Endothelial cell of umbilical vein (primary cell): ENCODE results near the gene WDR18. TPM values are rescaled to one million over a fixed set of nuclear protein-coding genes. Genes with fewer than 3 reads are reported as not detected.

ENCODE experiments used
- BruUV-seq: library from RNA; stranded (reverse); fragments of 400-500 nt; replicated peaks from 2 replicates; lab custom pipeline; 2021; lab: Mats Ljungman, UMichigan
- CTCF ChIA-PET: fragments of 300-600, 350-600 bp; sonication (Branson Sonifier 250); formaldehyde crosslinking; loops from one replicate; lab custom pipeline; 2021; ENCODE audit warnings: antibody characterized with exemption, inconsistent platforms; lab: Charles Lee
- POLR2A ChIA-PET: fragments of 300-600, 350-600 bp; sonication (Branson Sonifier 250); formaldehyde crosslinking; loops from one replicate; lab custom pipeline; 2021; ENCODE audit warnings: antibody characterized with exemption, inconsistent platforms; lab: Charles Lee
- DNase-seq: peaks from one replicate; pipeline ENCODE4 v3.0.0-alpha.2; 2011; ENCODE audit warnings: low read depth, low spot score
- FAIRE-seq: peaks from 2 replicates; lab custom pipeline; 2011; peaks lifted over from hg19 to GRCh38; lab: Jason Lieb, UNC
- H2AFZ ChIP-seq: 2 replicates; pipeline ENCODE4 v1.6.0; 2012; ENCODE audit warnings: low read depth, low read length, control low read depth, inconsistent platforms
- H3K27ac ChIP-seq: 2 replicates; pipeline ENCODE4 v1.5.1; 2011; ENCODE audit warnings: low read depth, mild to moderate bottlenecking, control low read depth, low read length, moderate library complexity; ENCODE audit not compliant: insufficient read depth
- H3K27me3 ChIP-seq, 2 experiments: 2 replicates each; pipeline versions ENCODE4 v1.6.0 to v1.6.1; 2011; ENCODE audit warnings: low read length in 2 of 2, mixed read lengths in 1 of 2; ENCODE audit not compliant: control insufficient read depth in 2 of 2, insufficient read depth in 2 of 2
- H3K36me3 ChIP-seq, 2 experiments: 2 replicates in 1 of 2; 3 replicates in 1 of 2; pipeline ENCODE4 v1.5.1; 2011; ENCODE audit warnings: low read length in 2 of 2, mild to moderate bottlenecking in 1 of 2, moderate library complexity in 1 of 2; ENCODE audit not compliant: control insufficient read depth in 2 of 2, insufficient read depth in 2 of 2; ENCODE audit errors: extremely low read depth in 1 of 2
- H3K4me1 ChIP-seq: 3 replicates; pipeline ENCODE4 v1.5.1; 2011; ENCODE audit warnings: mild to moderate bottlenecking, low read length; ENCODE audit not compliant: control insufficient read depth, insufficient read depth; ENCODE audit errors: extremely low read depth
- H3K4me2 ChIP-seq: 2 replicates; pipeline ENCODE4 v1.6.1; 2011; ENCODE audit warnings: low read length, control low read depth, mixed read lengths; ENCODE audit not compliant: insufficient read depth
- H3K4me3 ChIP-seq, 3 experiments: fragments of 200-600 bp in 1 of 3; sonication (generic), shearing (Covaris generic) in 1 of 3; replicated peaks in 1 of 3; 2 replicates each; pipeline ENCODE4 v1.5.1; 2011 to 2016; ENCODE audit warnings: control low read depth in 3 of 3, low read length in 3 of 3, mild to moderate bottlenecking in 2 of 3, inconsistent platforms in 1 of 3, low read depth in 1 of 3, moderate library complexity in 1 of 3; ENCODE audit not compliant: insufficient read depth in 1 of 3
- H3K79me2 ChIP-seq: 2 replicates; pipeline ENCODE4 v1.6.0; 2012; ENCODE audit warnings: low read length, inconsistent platforms; ENCODE audit not compliant: control insufficient read depth, insufficient read depth
- H3K9ac ChIP-seq: replicated peaks from 2 replicates; pipeline ENCODE3; 2011; ENCODE audit warnings: low read length, control low read depth; ENCODE audit not compliant: insufficient read depth; ENCODE audit errors: extremely low read depth
- H3K9me1 ChIP-seq: replicated peaks from 3 replicates; pipeline ENCODE4 v1.6.0; 2011; ENCODE audit warnings: mild to moderate bottlenecking, low read length; ENCODE audit not compliant: control insufficient read depth, insufficient read depth; ENCODE audit errors: extremely low read depth
- H3K9me3 ChIP-seq: replicated peaks from 2 replicates; pipeline ENCODE4 v1.5.1; 2012; ENCODE audit warnings: low read length, inconsistent platforms; ENCODE audit not compliant: control insufficient read depth, insufficient read depth
- H4K20me1 ChIP-seq: replicated peaks from 2 replicates; pipeline ENCODE3; 2011; ENCODE audit warnings: mild to moderate bottlenecking, low read length; ENCODE audit not compliant: control insufficient read depth, insufficient read depth; ENCODE audit errors: extremely low read depth
- CTCF ChIP-seq, 2 donors: IDR thresholded peaks; 1 replicate in 1 of 2; 2 replicates in 1 of 2; pipeline ENCODE4 v1.5.1; 2011; ENCODE audit warnings: low read length in 2 of 2, mild to moderate bottlenecking in 2 of 2, moderate library complexity in 2 of 2, control low read depth in 1 of 2, inconsistent platforms in 1 of 2, low read depth in 1 of 2; ENCODE audit not compliant: insufficient read depth in 1 of 2; ENCODE audit errors: extremely low read depth in 1 of 2
- EZH2 ChIP-seq: IDR thresholded peaks from 2 replicates; pipeline ENCODE4 v1.6.1; 2012; ENCODE audit warnings: borderline replicate concordance, low read depth, mild to moderate bottlenecking, moderate library complexity, low read length, inconsistent platforms; ENCODE audit not compliant: severe bottlenecking
- FOS ChIP-seq: IDR thresholded peaks from 2 replicates; pipeline ENCODE4 v1.6.1; 2011; ENCODE audit warnings: mild to moderate bottlenecking, low read length, moderate library complexity, borderline replicate concordance; ENCODE audit not compliant: insufficient read depth
- JUN ChIP-seq: IDR thresholded peaks from 2 replicates; pipeline ENCODE4 v1.6.1; 2011; ENCODE audit warnings: borderline replicate concordance, low read depth; ENCODE audit not compliant: insufficient read length, insufficient read depth
- MYC ChIP-seq: IDR thresholded peaks from one replicate; pipeline ENCODE4 v1.6.1; 2011; ENCODE audit warnings: mild to moderate bottlenecking, low read depth, low read length
- dilution Hi-C: fragments of 300-500 bp; cut with MboI; formaldehyde crosslinking; loops from one replicate; pipeline ENCODE4 v1.15.0; 2019; ENCODE audit warnings: low sequenced_read_pairs; ENCODE audit not compliant: extremely low pct_ligation_motif_present
- intact Hi-C: fragments of 100-400 bp; cut with micrococcal nuclease; formaldehyde crosslinking; loops from one replicate; pipeline ENCODE4 v1.10.0; 2022
- polyA plus RNA-seq, 4 experiments: library from polyadenylated mRNA; depleted of rRNA in 3 of 4; stranded (reverse) in 3 of 4; unstranded in 1 of 4; fragments of >200 nt; gene quantifications; 2 replicates each; pipeline versions ENCODE4 v1.2.1 to v1.2.3, GENCODE V29; 2011 to 2012; ENCODE audit warnings: missing spikeins in 1 of 4
- total RNA-seq: library from RNA; stranded (reverse); gene quantifications from 2 replicates; pipeline ENCODE4 v1.2.3, GENCODE V29; 2021
- TF ChIP-seq, protein P1 (sequence below): IDR thresholded peaks from 2 replicates; pipeline ENCODE4 v1.6.1; 2011; ENCODE audit not compliant: insufficient read depth, insufficient read length

Gene WDR18
- total and polyA plus RNA-seq, 2 donors (not counting 3 experiments of a cell fraction or from before 2014, with no cell fraction given): 54.8 to 102 TPM

- no peak overlapping the region for H2AFZ ChIP-seq
- H3K4me3 ChIP-seq: no peak overlapping the region
- H3K27ac ChIP-seq: no peak overlapping the region
- no TSS peak for BruUV-seq
- no peak overlapping the region for H3K9ac ChIP-seq
- H3K79me2 ChIP-seq: no peaks in the 10 kb centered on the region
- ChIA-PET CTCF (interaction anchor here (0.7 kb wide), 1 partner anchor 14 kb away, joined by 3 read pairs; no protein-coding TSS in a partner anchor), POLR2A (no interaction called here)
- no peak for FAIRE-seq
- no peak for DNase-seq
- peaks cover 0 to 10% of the 10 kb centered on the region in 2 experiments for H3K36me3 ChIP-seq
- no peaks in the 10 kb centered on the region for H3K9me3 ChIP-seq
- peak; percentile 44 to 51 for TF ChIP-seq CTCF (IDR thresholded peaks at IDR 0.05; ENCODE audit: extremely low read depth in 1 of 2, insufficient read depth in 1 of 2, low read depth in 1 of 2, low read length in 2 of 2)
- no peak for TF ChIP-seq EZH2
- TF ChIP-seq, protein P1, sequence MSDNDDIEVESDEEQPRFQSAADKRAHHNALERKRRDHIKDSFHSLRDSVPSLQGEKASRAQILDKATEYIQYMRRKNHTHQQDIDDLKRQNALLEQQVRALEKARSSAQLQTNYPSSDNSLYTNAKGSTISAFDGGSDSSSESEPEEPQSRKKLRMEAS: no peak
- no peak for TF ChIP-seq FOS
- no peaks in the 10 kb centered on the region for H3K4me1 ChIP-seq
- H3K27me3 ChIP-seq: no peaks in the 10 kb centered on the region
- no peak overlapping the region for H3K4me2 ChIP-seq
- intact Hi-C loops: no loop called here
- no peaks in the 10 kb centered on the region for H3K9me1 ChIP-seq
- H4K20me1 ChIP-seq: no peaks in the 10 kb centered on the region
- dilution Hi-C loops: no loop called here
Observed at GRCh38 chr19:970695-971094, 13.4 kb upstream of the WDR18 start.

GRCh38 chr19:971795-972194 lies 12.3 kb upstream of the WDR18 start:
- intact Hi-C loops (no loop called here), dilution Hi-C loops (no loop called here)
- Histone ChIP-seq H3K27ac (no peak overlapping the region), H3K9ac (no peak overlapping the region), H4K20me1 (no peaks in the 10 kb centered on the region), H3K79me2 (no peaks in the 10 kb centered on the region), H2AFZ (no peak overlapping the region), H3K4me2 (no peak overlapping the region), H3K4me1 (no peaks in the 10 kb centered on the region), H3K9me3 (no peaks in the 10 kb centered on the region), H3K27me3 (no peaks in the 10 kb centered on the region), H3K4me3 (no peak overlapping the region), H3K36me3 (peaks cover 0 to 6% of the 10 kb centered on the region in 2 experiments), H3K9me1 (no peaks in the 10 kb centered on the region)
- TF ChIP-seq JUN (no peak), FOS (no peak), MYC (no peak)
- POLR2A ChIA-PET: no interaction called here
- FAIRE-seq: no peak
- no peak for DNase-seq
- BruUV-seq: no TSS peak
- CTCF ChIA-PET: interaction anchor here (0.7 to 1.1 kb wide), 2 partner anchors 10 to 12 kb away, joined by 3 read pairs; no protein-coding TSS in a partner anchor
